Testis (tissue), 2 donors: ENCODE data around the gene PRR33.

Source experiments
- CTCF ChIP-seq, 3 experiments: fragments of 450-650 bp in 2 of 3; fragments of 200-600 bp in 1 of 3; sonication (generic) in 1 of 3; IDR thresholded peaks; one replicate each; pipeline ENCODE4 v1.5.1; 2016 to 2019; ENCODE audit warnings: antibody characterized with exemption in 3 of 3, mild to moderate bottlenecking in 2 of 3, moderate library complexity in 1 of 3
- POLR2A ChIP-seq: fragments of 450-650 bp; IDR thresholded peaks from one replicate; pipeline ENCODE4 v1.6.1; 2017; ENCODE audit warnings: antibody characterized with exemption, mild to moderate bottlenecking, moderate library complexity

GRCh38 chr11:1894759-1895158, 3.1 kb upstream of the PRR33 start:
- TF ChIP-seq CTCF (IDR thresholded peaks at IDR 0.05) (no peak), POLR2A (no peak)
